ENCODE results near the gene TDP1.
"Not testable (repeated sequence)": the region's sequence is repeated elsewhere in the genome, so short reads cannot be mapped to it uniquely, and the experiment has no call there.

Gene TDP1

DNA sequence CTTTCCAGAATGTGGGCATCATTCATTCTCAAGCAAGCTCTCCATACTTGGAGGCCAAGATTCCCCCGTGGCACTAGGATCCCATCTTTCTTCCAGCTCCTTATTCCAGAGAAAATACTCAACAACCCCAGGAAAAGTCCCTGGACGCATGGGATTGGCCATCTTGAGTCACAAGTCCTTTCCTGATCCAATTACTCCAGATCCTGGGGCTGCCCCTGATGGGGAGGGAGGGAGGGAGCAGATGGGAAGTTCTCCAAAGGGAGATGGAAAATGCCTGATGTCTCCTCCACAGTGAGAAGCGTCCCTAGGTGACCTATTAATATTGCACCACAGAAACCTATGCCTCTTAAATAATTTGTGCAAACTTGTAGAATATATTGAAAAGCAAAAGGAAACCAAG, 93.7 kb downstream of the TDP1 start:
- DNase-seq (ENCODE audit: low spot score), result no peak

GRCh38 chr14:90050271-90050670, 94.5 kb downstream of the TDP1 start:
- no peak for DNase-seq (ENCODE audit: low spot score)

DNA sequence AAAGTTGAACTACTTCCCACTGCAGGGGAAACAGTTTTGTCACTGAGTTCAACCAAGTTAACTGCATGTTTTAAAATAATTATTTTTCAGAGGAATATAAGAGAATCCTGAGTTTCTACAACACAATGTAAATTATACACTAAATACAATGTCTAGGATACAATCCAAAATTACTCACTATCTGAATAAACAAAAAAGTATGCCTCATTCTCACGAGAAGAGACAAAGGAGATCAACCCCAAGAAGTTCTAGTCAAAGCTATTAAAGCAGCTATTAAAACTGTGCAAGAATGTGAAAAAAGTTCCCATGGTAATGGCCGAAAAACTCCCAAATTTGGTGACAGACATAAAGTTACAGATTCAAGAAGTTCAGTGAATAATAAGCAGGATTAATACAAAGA, 97.3 kb downstream of the TDP1 start:
- peak; percentile 25 for DNase-seq (ENCODE audit: low spot score)

- no peak for DNase-seq (ENCODE audit: low spot score)
Measured at GRCh38 chr14:90054803-90055202, 99.1 kb downstream of the TDP1 start.

DNA sequence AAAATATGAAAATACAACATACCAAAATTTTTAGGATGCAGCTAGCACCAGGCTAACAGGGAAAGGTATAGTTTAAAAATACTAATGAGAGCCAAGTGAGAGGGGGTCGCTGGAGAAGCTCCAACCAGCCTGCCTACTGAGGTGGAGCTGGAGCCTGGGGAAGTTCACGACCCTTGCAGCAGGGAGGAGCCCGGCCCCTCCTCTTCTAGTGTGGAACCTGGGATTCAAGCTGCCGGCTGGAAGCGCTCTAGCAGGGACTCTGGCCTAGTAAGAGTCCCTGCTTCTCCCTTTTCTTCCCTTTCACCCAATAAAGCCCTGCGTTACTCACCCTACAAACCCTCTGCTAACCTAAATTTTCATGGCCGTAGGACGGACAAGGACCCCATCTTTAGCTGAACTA, 101.1 kb downstream of the TDP1 start:
- DNase-seq (ENCODE audit: low spot score), result no peak

GRCh38 chr14:90058876-90059458, 103.2 kb downstream of the TDP1 start:
- no peak for DNase-seq (ENCODE audit: low spot score)

- DNase-seq (ENCODE audit: low spot score), result peak; percentile 89
Measured at GRCh38 chr14:90060312-90060964, 104.7 kb downstream of the TDP1 start.

- DNase-seq (ENCODE audit: low spot score), result peak; percentile 25
Measured at GRCh38 chr14:90060965-90061684, 105.4 kb downstream of the TDP1 start.

GRCh38 chr14:90061685-90062126, 106.0 kb downstream of the TDP1 start, which contains the start of gene KCNK13:
Gene KCNK13 (plus strand): TSS chr14:90061994. CDS start chr14:90062206, 212 bp downstream.
- DNase-seq (ENCODE audit: low spot score), result peak; percentile 34

DNA sequence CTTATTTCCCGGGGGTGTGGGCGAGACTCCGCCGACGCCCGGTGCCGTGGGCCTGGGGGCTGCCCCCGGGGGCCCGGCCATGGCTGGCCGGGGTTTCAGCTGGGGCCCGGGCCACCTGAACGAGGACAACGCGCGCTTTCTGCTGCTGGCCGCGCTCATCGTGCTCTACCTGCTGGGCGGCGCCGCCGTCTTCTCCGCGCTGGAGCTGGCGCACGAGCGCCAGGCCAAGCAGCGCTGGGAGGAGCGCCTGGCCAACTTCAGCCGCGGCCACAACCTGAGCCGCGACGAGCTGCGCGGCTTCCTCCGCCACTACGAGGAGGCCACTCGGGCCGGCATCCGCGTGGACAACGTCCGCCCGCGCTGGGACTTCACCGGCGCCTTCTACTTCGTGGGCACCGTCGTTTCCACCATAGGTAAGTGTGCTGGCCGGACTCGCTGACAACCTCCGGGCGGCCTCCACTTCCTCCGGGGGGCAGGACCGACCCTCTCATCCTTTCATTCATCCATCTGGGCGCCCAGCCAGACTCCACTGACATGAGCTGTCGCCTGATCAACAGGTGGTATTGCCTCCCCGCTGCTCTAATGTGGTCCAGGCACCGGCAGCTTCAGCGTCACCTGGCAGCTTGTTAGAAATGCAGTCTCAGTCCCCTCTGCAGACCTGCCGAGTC, 106.5 kb downstream of the TDP1 start:
- peak; percentile 42 for DNase-seq (ENCODE audit: low spot score)

DNA sequence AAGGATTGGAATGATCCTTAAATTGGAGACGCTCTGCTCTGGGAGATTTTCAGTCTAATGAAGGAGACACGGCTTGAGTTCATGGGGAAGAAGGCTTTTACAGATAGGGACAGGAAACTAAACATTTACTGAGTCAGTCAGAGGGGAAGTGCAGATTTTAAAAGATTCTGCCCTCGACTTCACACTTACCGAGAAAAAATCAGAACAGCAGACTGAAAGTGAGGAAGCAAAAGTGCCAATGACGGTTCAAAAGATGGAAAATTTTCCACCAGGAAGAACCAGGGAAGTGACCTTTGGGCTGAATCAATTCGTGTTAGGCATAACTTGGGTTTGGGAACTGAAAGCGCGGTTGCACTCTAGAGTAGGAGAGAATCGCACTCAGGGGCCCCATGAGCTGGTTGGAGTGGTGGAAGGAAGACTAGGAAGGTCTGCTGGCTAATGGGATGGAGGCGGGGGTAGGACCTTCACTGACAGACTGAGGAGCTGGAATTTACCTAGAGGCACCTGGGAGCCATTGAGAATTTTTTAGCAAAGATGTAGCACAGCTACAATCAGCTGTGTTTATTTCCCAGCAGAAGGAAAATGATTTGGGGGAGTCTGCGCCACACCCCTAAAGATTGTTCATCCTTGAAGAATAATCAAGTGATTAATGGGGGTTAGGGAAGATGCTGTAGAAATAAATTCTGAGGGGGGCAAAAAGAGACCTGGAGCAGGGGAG, 107.3 kb downstream of the TDP1 start:
- DNase-seq (ENCODE audit: low spot score), result no peak

DNA sequence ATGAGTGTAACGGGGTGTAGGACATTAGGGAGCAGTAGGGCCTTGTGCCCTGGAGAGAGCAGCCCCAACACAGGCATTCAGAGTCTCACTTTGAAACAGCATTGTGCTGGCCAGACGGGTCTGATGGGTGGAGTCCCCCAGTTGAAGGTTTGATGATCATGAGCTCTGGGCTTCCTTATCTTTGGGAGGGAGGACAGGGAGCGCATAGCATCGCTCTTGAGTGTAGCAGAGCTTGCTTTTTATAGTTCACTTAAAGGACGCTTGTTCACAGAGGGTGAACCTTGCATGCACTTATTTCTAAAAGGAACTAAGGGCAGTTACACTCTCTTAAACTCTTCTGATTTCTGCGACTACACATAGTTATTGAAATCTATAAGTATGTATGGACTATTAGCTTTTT, 116.6 kb downstream of the TDP1 start:
- no peak for DNase-seq (ENCODE audit: low spot score)

GRCh38 chr14:90079576-90079975, 123.8 kb downstream of the TDP1 start:
- no peak for DNase-seq (ENCODE audit: low spot score)

DNA sequence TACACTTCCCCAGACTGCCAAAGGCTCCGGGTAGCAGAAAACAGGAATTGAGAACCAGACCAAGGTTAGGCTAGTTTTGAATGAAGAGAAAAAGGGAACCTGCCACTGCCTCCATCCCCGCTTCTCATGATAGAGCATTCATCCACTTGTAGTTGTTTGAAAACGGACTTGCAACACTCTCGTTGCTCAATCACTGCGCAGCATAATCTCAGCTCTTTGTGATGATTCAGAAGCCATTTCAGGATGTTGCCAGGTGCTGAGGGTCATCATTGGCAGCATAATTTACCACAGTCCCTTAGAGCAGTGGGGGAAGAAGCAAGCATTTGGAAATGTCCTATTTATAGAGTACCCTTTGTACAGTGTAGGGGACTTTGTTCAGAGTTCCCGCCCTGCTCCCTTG, 131.7 kb downstream of the TDP1 start:
- DNase-seq (ENCODE audit: low spot score), result peak; percentile 48

- DNase-seq (ENCODE audit: low spot score), result no peak
Measured at GRCh38 chr14:90088176-90088575, 132.4 kb downstream of the TDP1 start.

GRCh38 chr14:90089486-90089885, 133.8 kb downstream of the TDP1 start:
- not testable (repeated sequence) for DNase-seq (ENCODE audit: low spot score)

- DNase-seq (ENCODE audit: low spot score), result no peak
Measured at GRCh38 chr14:90091393-90091792, 135.7 kb downstream of the TDP1 start.

GRCh38 chr14:90093942-90094595, 138.3 kb downstream of the TDP1 start:
- peak; percentile 24 for DNase-seq (ENCODE audit: low spot score)
